H9 (cell line): ENCODE data around the gene ARHGAP12. TPM values are rescaled to one million over a fixed set of nuclear protein-coding genes. Genes with fewer than 3 reads are reported as not detected.

Experiments used
- DNase-seq: peaks from one replicate; pipeline ENCODE4 v3.0.0-alpha.2; 2017
- H2AFZ ChIP-seq: one replicate; pipeline ENCODE4 v1.6.1; 2013; ENCODE audit warnings: mild to moderate bottlenecking, low read length, control low read depth, moderate library complexity
- H2AK5ac ChIP-seq: 2 replicates; pipeline ENCODE4 v1.6.1; 2013; ENCODE audit warnings: low read length, control low read depth, mixed read lengths; ENCODE audit not compliant: insufficient read length
- H2BK120ac ChIP-seq: one replicate; pipeline ENCODE4 v1.6.1; 2013; ENCODE audit warnings: low read depth, mild to moderate bottlenecking, low read length, control low read depth, inconsistent platforms; ENCODE audit not compliant: poor library complexity, severe bottlenecking
- H2BK12ac ChIP-seq: 2 replicates; pipeline ENCODE4 v1.6.1; 2013; ENCODE audit warnings: low read length, control low read depth, mixed read lengths, low read depth; ENCODE audit not compliant: insufficient read length
- H2BK15ac ChIP-seq: 2 replicates; pipeline ENCODE4 v1.6.1; 2013; ENCODE audit warnings: low read depth, low read length, control low read depth
- H2BK20ac ChIP-seq: one replicate; pipeline ENCODE4 v1.6.1; 2013; ENCODE audit warnings: low read depth, mild to moderate bottlenecking, low read length, control low read depth, inconsistent platforms; ENCODE audit not compliant: poor library complexity, severe bottlenecking
- H2BK5ac ChIP-seq: 2 replicates; pipeline ENCODE4 v1.6.1; 2013; ENCODE audit warnings: low read length, control low read depth, mixed read lengths; ENCODE audit not compliant: insufficient read length
- H3K14ac ChIP-seq: 2 replicates; pipeline ENCODE4 v1.6.1; 2013; ENCODE audit warnings: low read length, control low read depth; ENCODE audit not compliant: insufficient read depth
- H3K18ac ChIP-seq: 2 replicates; pipeline ENCODE4 v1.6.1; 2013; ENCODE audit warnings: low read depth, mild to moderate bottlenecking, mixed read lengths, low read length, control low read depth; ENCODE audit not compliant: insufficient read length
- H3K23ac ChIP-seq: 2 replicates; pipeline ENCODE4 v1.6.1; 2013; ENCODE audit warnings: low read length, control low read depth, mixed read lengths, low read depth; ENCODE audit not compliant: insufficient read length
- H3K23me2 ChIP-seq: 2 replicates; pipeline ENCODE4 v1.6.1; 2013; ENCODE audit warnings: low read depth, mild to moderate bottlenecking, mixed read lengths, low read length, control low read depth; ENCODE audit not compliant: insufficient read length, poor library complexity, severe bottlenecking
- H3K27ac ChIP-seq: 2 replicates; pipeline ENCODE4 v1.5.1; 2013; ENCODE audit warnings: low read length, control low read depth, mixed read lengths, low read depth; ENCODE audit not compliant: insufficient read length
- H3K27me3 ChIP-seq: 2 replicates; pipeline ENCODE4 v1.6.1; 2013; ENCODE audit warnings: low read length, control low read depth, inconsistent platforms; ENCODE audit not compliant: insufficient read depth
- H3K4ac ChIP-seq: 2 replicates; pipeline ENCODE4 v1.6.1; 2013; ENCODE audit warnings: low read depth, mild to moderate bottlenecking, control low read depth, inconsistent platforms, low read length, moderate library complexity
- H3K4me1 ChIP-seq: 2 replicates; pipeline ENCODE4 v1.6.1; 2013; ENCODE audit warnings: low read length, control low read depth, inconsistent platforms; ENCODE audit not compliant: insufficient read depth
- H3K4me2 ChIP-seq: 2 replicates; pipeline ENCODE4 v1.6.1; 2013; ENCODE audit warnings: low read length, control low read depth, mixed read lengths; ENCODE audit not compliant: insufficient read length, insufficient read depth
- H3K56ac ChIP-seq: 2 replicates; pipeline ENCODE4 v1.6.1; 2013; ENCODE audit warnings: low read depth, mild to moderate bottlenecking, mixed read lengths, low read length, control low read depth; ENCODE audit not compliant: insufficient read length
- H3K79me1 ChIP-seq: 2 replicates; pipeline ENCODE4 v1.6.1; 2013; ENCODE audit warnings: low read depth, mild to moderate bottlenecking, moderate library complexity, low read length, control low read depth, inconsistent platforms; ENCODE audit not compliant: insufficient read depth, poor library complexity, severe bottlenecking
- H3K79me2 ChIP-seq: 2 replicates; pipeline ENCODE4 v1.6.1; 2013; ENCODE audit warnings: low read length, control low read depth, inconsistent platforms; ENCODE audit not compliant: insufficient read depth
- H3K9ac ChIP-seq: 2 replicates; pipeline ENCODE4 v1.6.1; 2013; ENCODE audit warnings: low read length, control low read depth, mixed read lengths; ENCODE audit not compliant: insufficient read length; ENCODE audit errors: extremely low read depth
- H3K9me3 ChIP-seq: one replicate; pipeline ENCODE4 v1.6.1; 2013; ENCODE audit warnings: low read depth, low read length, inconsistent platforms; ENCODE audit not compliant: control insufficient read depth
- H3T11ph ChIP-seq: one replicate; pipeline ENCODE4 v1.6.1; 2013; ENCODE audit warnings: mild to moderate bottlenecking, low read length, control low read depth, inconsistent platforms
- H4K20me1 ChIP-seq: one replicate; pipeline ENCODE4 v1.6.1; 2013; ENCODE audit not compliant: control insufficient read depth, insufficient read length, insufficient read depth
- H4K5ac ChIP-seq: 2 replicates; pipeline ENCODE4 v1.6.1; 2013; ENCODE audit warnings: low read depth, mild to moderate bottlenecking, mixed read lengths, low read length, control low read depth; ENCODE audit not compliant: insufficient read length
- H4K8ac ChIP-seq: replicated peaks from 2 replicates; pipeline ENCODE4 v1.6.1; 2013; ENCODE audit warnings: low read length, control low read depth, mixed read lengths, low read depth; ENCODE audit not compliant: insufficient read length
- H4K91ac ChIP-seq: 2 replicates; pipeline ENCODE4 v1.6.1; 2013; ENCODE audit warnings: low read depth, mild to moderate bottlenecking, moderate library complexity, mixed read lengths, low read length, control low read depth; ENCODE audit not compliant: insufficient read length
- H3K27ac Mint-ChIP-seq, 3 experiments: 2 replicates in 2 of 3; 3 replicates in 1 of 3; pipeline ENCODE4 v1.8.0; 2020 to 2021; ENCODE audit warnings: mixed read lengths in 3 of 3, mild to moderate bottlenecking in 1 of 3, moderate library complexity in 1 of 3
- H3K27me3 Mint-ChIP-seq: 2 replicates; pipeline ENCODE4 v1.8.0; 2021; ENCODE audit warnings: low read depth, mild to moderate bottlenecking, moderate library complexity, mixed read lengths
- H3K36me3 Mint-ChIP-seq, 3 experiments: 2 replicates in 2 of 3; 3 replicates in 1 of 3; pipeline ENCODE4 v1.8.0; 2020 to 2021; ENCODE audit warnings: low read depth in 3 of 3, mixed read lengths in 3 of 3; ENCODE audit not compliant: insufficient read depth in 1 of 3
- H3K4me1 Mint-ChIP-seq, 2 experiments: 2 replicates each; pipeline ENCODE4 v1.8.0; 2020; ENCODE audit warnings: mixed read lengths in 2 of 2
- H3K4me3 Mint-ChIP-seq, 2 experiments: 2 replicates in 1 of 2; 3 replicates in 1 of 2; pipeline ENCODE4 v1.8.0; 2020 to 2021; ENCODE audit warnings: mild to moderate bottlenecking in 2 of 2, mixed read lengths in 2 of 2, moderate library complexity in 1 of 2
- H3K9me3 Mint-ChIP-seq, 2 experiments: 2 replicates in 1 of 2; 3 replicates in 1 of 2; pipeline ENCODE4 v1.8.0; 2020; ENCODE audit warnings: mild to moderate bottlenecking in 2 of 2, mixed read lengths in 2 of 2, moderate library complexity in 1 of 2
- whole genome bisulfite sequencing: extraction: QIAGEN DNeasy Blood & Tissue Kit; methylation state at CpG from one replicate; pipeline ENCODE4 v1.1.7; 2013; ENCODE audit warnings: missing lambda C conversion rate, low lambda C conversion rate, mixed read lengths; ENCODE audit not compliant: insufficient read length; ENCODE audit errors: extremely low coverage; 5-methylcytosine and 5-hydroxymethylcytosine counted together
- total RNA-seq: library from RNA; stranded (reverse); gene quantifications from 2 replicates; pipeline ENCODE4 v1.2.1, GENCODE V29; 2021
- TF ChIP-seq, protein P1 (sequence below): fragments of 200-600 bp; sonication (generic); conservative IDR thresholded peaks from 3 replicates; pipeline ENCODE4 v1.8.0; 2021; ENCODE audit warnings: antibody characterized with exemption, mild to moderate bottlenecking

The ARHGAP12 gene
- total RNA-seq, 1 experiment from 2014 or later: 34.3 TPM

DNA sequence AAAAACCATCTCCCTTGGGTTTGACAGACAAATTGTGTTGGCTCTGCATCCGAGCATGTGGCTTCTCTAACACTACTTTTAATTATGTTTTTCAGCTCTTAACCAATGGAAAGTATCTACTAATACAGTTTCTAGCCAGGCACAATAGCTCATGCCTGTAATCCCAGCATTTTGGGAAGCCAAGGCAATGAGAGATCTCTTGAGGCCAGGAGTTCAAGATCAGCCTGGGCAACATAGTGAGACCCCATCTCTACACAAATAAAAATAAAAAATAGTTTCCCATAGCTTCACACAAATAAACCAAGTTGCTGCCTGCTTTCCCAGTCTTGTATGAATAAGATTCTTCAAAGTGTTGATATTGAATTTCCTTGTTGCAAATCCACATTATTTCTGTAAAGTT is 13.8 kb upstream of the ARHGAP12 start:
- Histone ChIP-seq H3K4me1 (peaks cover 8% of the 10 kb centered on the region; the same call in 1 of the 2 replicates), H3K56ac (no peak overlapping the region), H3K23me2 (no peaks in the 10 kb centered on the region), H4K91ac (no peak overlapping the region), H3K14ac (no peak overlapping the region), H3K79me2 (no peaks in the 10 kb centered on the region), H3K9me3 (no peaks in the 10 kb centered on the region), H2BK15ac (no peak overlapping the region), H3K4ac (no peak overlapping the region), H4K5ac (no peak overlapping the region), H3K27ac (no peak overlapping the region), H2BK5ac (no peak overlapping the region), H2AK5ac (no peak overlapping the region), H2BK120ac (no peak overlapping the region), H2BK12ac (no peak overlapping the region), H3K18ac (no peak overlapping the region), H2BK20ac (no peak overlapping the region), H4K8ac (no peak overlapping the region), H3K4me2 (no peak overlapping the region), H2AFZ (no peak overlapping the region), H3K23ac (no peak overlapping the region), H3K9ac (no peak overlapping the region), H3K79me1 (no peaks in the 10 kb centered on the region), H3T11ph (no peak overlapping the region), H4K20me1 (no peaks in the 10 kb centered on the region), H3K27me3 (no peaks in the 10 kb centered on the region)
- Mint-ChIP-seq H3K27me3 (no peaks in the 10 kb centered on the region), H3K4me1 (peaks cover 13 to 20% of the 10 kb centered on the region in 2 experiments), H3K27ac (no peak overlapping the region), H3K9me3 (no peaks in the 10 kb centered on the region), H3K4me3 (no peak overlapping the region), H3K36me3 (no peaks in the 10 kb centered on the region)
- TF ChIP-seq, protein P1, sequence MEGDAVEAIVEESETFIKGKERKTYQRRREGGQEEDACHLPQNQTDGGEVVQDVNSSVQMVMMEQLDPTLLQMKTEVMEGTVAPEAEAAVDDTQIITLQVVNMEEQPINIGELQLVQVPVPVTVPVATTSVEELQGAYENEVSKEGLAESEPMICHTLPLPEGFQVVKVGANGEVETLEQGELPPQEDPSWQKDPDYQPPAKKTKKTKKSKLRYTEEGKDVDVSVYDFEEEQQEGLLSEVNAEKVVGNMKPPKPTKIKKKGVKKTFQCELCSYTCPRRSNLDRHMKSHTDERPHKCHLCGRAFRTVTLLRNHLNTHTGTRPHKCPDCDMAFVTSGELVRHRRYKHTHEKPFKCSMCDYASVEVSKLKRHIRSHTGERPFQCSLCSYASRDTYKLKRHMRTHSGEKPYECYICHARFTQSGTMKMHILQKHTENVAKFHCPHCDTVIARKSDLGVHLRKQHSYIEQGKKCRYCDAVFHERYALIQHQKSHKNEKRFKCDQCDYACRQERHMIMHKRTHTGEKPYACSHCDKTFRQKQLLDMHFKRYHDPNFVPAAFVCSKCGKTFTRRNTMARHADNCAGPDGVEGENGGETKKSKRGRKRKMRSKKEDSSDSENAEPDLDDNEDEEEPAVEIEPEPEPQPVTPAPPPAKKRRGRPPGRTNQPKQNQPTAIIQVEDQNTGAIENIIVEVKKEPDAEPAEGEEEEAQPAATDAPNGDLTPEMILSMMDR: no peak
- no peak for DNase-seq
- WGBS: no CpG with 5 or more reads among the region's 1 CpG
